ENCODE measurements around the gene SLC38A8.

DNA sequence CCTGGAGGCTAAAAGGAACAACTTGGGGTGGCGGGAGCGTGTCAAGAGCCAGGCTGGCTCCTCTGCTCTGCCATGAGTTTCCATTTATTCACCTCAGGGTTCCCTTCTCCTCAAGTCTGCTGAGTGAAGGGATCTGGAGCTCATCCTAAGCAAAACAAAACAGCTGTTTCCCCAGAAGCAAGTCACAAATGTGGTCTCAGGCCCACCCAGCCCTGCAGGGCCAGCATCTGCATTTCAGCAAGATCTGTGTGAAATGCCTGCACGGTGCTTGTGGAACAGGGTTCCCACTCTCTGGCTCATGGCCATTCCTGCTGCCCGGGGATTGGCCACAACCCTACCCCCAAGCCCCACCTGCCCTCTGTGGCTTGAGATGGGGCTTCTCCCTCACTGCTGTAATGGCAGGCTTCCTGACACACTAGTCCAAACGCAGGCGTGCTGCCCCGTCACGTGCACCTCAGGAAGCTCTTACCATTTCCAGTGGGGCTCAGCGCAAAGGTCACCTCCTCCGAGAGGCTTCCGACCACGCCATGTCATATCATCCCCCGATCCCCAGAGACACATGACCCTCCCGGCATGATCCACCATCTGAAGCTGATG is 2.3 kb downstream of the SLC38A8 start:
- TF ChIP-seq, protein P1, sequence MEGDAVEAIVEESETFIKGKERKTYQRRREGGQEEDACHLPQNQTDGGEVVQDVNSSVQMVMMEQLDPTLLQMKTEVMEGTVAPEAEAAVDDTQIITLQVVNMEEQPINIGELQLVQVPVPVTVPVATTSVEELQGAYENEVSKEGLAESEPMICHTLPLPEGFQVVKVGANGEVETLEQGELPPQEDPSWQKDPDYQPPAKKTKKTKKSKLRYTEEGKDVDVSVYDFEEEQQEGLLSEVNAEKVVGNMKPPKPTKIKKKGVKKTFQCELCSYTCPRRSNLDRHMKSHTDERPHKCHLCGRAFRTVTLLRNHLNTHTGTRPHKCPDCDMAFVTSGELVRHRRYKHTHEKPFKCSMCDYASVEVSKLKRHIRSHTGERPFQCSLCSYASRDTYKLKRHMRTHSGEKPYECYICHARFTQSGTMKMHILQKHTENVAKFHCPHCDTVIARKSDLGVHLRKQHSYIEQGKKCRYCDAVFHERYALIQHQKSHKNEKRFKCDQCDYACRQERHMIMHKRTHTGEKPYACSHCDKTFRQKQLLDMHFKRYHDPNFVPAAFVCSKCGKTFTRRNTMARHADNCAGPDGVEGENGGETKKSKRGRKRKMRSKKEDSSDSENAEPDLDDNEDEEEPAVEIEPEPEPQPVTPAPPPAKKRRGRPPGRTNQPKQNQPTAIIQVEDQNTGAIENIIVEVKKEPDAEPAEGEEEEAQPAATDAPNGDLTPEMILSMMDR (IDR thresholded peaks at IDR 0.05) = no peak
- TF ChIP-seq EZH2 (IDR thresholded peaks at IDR 0.05; ENCODE audit: borderline replicate concordance, insufficient read depth, low read depth, low read length, poor library complexity, severe bottlenecking) = no peak
